ENCODE results near the gene RAP2A. TPM values are rescaled to one million over a fixed set of nuclear protein-coding genes. Genes with fewer than 3 reads are reported as not detected.

The RAP2A gene
- total RNA-seq, 2 donors from 2014 or later, result 13.3 to 13.6 TPM

DNA sequence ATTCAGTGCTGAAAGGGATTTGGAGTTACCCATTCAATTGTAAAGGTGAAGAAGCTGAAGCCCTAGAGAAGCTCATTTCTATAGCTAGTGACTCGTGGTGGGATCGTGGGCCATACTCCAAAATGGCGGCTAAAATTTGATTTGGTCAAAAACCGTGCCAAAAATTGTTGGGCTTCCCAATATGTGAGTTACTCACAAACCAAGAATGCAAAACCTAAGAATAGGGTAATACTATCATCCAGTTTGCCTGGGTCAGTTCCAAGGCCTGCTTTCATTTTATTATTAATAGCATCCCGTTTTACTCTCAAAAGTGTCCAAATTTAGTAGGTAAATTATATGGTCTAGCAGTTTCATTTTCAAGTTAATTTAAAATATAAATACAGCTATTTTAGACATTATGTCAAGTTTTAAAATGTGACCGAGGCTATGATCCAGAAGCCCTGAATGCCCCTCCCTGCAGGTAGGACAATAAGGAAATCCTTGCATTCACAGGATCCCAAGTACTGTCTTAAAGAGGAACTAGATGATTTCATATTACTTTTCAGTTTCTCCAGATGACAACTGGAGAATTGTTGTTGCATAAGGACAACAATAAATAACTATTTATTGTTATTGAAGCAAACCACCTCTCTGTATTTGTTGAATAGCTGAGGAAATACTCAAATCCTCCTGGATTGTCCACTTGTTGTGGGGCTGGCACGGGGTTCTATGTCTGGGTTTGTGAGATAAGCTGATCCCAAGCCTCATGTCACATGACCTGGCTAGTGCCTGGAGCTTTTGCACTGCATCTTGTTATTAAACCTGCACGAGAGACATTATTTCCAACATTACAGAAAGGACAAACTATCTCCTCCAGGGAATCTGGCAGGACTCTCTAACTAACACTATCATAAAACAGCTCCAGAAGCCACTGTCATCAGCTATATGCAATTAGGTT, 11.6 kb upstream of the RAP2A start:
- Histone ChIP-seq H3K36me3 (no peaks in the 10 kb centered on the region), H3K27me3 (no peaks in the 10 kb centered on the region), H3K27ac (peak overlapping the region in 1 of 2 donors; percentile 46), H3K4me3 (no peak overlapping the region), H3K4me1 (peaks cover 0 to 15% of the 10 kb centered on the region in 2 donors), H3K9me3 (no peaks in the 10 kb centered on the region)
- TF ChIP-seq, protein P1, sequence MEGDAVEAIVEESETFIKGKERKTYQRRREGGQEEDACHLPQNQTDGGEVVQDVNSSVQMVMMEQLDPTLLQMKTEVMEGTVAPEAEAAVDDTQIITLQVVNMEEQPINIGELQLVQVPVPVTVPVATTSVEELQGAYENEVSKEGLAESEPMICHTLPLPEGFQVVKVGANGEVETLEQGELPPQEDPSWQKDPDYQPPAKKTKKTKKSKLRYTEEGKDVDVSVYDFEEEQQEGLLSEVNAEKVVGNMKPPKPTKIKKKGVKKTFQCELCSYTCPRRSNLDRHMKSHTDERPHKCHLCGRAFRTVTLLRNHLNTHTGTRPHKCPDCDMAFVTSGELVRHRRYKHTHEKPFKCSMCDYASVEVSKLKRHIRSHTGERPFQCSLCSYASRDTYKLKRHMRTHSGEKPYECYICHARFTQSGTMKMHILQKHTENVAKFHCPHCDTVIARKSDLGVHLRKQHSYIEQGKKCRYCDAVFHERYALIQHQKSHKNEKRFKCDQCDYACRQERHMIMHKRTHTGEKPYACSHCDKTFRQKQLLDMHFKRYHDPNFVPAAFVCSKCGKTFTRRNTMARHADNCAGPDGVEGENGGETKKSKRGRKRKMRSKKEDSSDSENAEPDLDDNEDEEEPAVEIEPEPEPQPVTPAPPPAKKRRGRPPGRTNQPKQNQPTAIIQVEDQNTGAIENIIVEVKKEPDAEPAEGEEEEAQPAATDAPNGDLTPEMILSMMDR (IDR thresholded peaks at IDR 0.05), result no peak
- no peak for DNase-seq (ENCODE audit: low spot score)

DNA sequence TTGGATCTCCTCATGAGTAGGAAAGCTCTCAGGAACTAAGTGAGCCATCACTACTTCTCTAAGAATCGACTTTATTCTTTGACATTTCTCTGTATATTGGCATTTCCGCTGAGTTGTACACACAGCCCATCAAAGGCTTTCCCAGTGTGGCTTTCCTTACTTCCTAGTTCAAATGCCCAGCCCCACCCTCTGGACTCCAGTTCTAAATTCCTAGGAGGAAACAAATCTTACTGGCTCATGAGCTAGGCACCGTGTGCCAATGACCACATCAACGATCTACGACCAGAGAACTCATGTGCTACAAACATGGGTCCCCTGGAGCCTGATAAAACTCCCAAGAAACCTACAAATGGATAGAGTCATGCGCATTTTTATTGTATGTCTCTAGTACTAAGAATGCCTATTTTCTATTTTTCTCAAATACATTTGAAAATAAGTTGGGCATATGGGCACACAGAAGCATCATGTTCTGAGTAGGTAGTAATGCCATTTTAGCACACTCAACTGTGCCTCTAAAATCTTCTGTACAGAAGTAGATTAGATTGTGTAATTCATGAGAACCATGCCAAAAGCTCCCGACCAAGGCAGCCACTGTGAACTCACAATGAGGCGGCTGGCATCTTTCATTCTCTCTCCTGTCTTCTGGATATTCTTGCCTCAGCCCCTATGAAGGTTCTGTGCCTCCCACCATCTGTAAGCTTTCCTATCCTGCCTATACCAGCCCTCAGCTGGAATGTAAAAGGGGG, 10.5 kb upstream of the RAP2A start:
- Histone ChIP-seq H3K27me3 (no peaks in the 10 kb centered on the region), H3K36me3 (no peaks in the 10 kb centered on the region), H3K4me1 (peaks cover 0 to 15% of the 10 kb centered on the region in 2 donors), H3K4me3 (no peak overlapping the region), H3K9me3 (no peaks in the 10 kb centered on the region), H3K27ac (peak overlapping the region in 1 of 2 donors; percentile 49)
- no peak for DNase-seq (ENCODE audit: low spot score)
- TF ChIP-seq, protein P1 (IDR thresholded peaks at IDR 0.05), result no peak

DNA sequence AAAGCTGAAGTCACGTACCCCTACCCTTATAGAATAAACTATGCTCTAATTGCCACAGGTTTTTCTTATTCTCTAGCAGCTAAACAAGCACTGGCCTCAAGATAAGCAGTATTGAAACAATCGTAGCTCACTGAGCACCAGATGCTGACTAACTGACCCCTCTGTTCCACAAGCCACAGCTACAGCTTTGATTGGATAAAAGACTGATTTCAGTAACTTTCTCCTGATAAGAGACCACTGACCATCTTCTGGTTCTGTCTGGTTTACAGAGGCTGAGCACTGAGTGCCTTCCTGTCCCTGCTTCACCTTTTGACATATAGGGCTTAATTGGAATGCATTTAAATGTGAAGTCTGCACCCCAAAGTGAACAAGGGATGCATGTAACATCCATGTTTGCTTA, 8.4 kb upstream of the RAP2A start:
- Histone ChIP-seq H3K4me1 (peaks cover 0 to 15% of the 10 kb centered on the region in 2 donors), H3K9me3 (no peaks in the 10 kb centered on the region), H3K27me3 (no peaks in the 10 kb centered on the region), H3K36me3 (no peaks in the 10 kb centered on the region), H3K27ac (no peak overlapping the region), H3K4me3 (no peak overlapping the region)
- TF ChIP-seq, protein P1 (IDR thresholded peaks at IDR 0.05), result no peak
- no peak for DNase-seq (ENCODE audit: low spot score)

DNA sequence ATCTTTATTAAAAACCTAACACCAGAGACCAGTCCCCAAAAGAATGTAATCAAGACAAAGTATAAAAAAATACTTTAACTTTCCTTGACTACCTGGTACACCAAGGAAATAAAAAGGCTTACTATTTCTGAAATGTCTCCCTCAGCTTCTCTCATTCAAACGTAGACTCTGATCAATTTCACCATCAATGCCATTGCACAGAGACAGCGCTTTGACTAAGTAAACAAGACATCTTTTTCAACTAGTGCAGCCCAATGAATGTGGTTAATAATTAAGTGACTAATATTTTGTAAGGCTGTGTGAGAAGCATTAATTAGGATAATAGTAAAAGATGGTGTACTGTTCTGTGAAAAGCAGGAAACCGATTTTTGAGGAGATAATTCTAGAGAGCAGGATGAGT, 7.3 kb upstream of the RAP2A start:
- Histone ChIP-seq H3K36me3 (no peaks in the 10 kb centered on the region), H3K9me3 (no peaks in the 10 kb centered on the region), H3K27me3 (no peaks in the 10 kb centered on the region), H3K27ac (no peak overlapping the region), H3K4me3 (no peak overlapping the region), H3K4me1 (peaks cover 0 to 15% of the 10 kb centered on the region in 2 donors)
- TF ChIP-seq, protein P1 (IDR thresholded peaks at IDR 0.05), result no peak
- no peak for DNase-seq (ENCODE audit: low spot score)

DNA sequence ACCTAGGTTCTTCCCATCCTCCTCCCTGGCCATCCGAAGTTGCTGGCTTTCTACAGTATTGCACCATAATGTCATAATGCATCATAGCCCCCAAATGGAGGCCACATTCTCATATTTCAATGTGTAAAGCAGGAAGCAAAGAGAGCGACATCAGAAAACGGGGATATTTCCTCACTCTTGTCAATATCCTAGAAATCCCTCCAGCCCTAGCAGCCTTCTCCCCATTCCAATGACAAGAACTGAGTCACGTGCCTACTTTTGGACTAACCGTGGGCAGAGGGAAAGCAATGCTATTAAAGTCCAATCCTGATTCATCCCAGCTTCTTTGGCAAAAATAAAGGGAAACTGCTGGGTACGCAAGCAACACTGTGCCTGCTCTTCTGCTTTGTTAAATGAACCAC, 4.3 kb upstream of the RAP2A start:
- Histone ChIP-seq H3K4me1 (peaks cover 0 to 7% of the 10 kb centered on the region in 2 donors), H3K36me3 (no peaks in the 10 kb centered on the region), H3K27ac (no peak overlapping the region), H3K27me3 (no peaks in the 10 kb centered on the region), H3K9me3 (no peaks in the 10 kb centered on the region), H3K4me3 (no peak overlapping the region)
- DNase-seq (ENCODE audit: low spot score), result no peak
- TF ChIP-seq, protein P1 (IDR thresholded peaks at IDR 0.05), result no peak
